GM18873 (cell line): ENCODE data around the gene VRK2.

Experiments
- ATAC-seq: cut with Tn5 transposase; IDR thresholded peaks from one replicate; pipeline ENCODE4 v1.9.1; 2021; ENCODE audit warnings: mild to moderate bottlenecking, moderate library complexity, moderate number of reproducible peaks; ENCODE audit not compliant: unreplicated experiment, low FRiP score

The VRK2 gene

DNA sequence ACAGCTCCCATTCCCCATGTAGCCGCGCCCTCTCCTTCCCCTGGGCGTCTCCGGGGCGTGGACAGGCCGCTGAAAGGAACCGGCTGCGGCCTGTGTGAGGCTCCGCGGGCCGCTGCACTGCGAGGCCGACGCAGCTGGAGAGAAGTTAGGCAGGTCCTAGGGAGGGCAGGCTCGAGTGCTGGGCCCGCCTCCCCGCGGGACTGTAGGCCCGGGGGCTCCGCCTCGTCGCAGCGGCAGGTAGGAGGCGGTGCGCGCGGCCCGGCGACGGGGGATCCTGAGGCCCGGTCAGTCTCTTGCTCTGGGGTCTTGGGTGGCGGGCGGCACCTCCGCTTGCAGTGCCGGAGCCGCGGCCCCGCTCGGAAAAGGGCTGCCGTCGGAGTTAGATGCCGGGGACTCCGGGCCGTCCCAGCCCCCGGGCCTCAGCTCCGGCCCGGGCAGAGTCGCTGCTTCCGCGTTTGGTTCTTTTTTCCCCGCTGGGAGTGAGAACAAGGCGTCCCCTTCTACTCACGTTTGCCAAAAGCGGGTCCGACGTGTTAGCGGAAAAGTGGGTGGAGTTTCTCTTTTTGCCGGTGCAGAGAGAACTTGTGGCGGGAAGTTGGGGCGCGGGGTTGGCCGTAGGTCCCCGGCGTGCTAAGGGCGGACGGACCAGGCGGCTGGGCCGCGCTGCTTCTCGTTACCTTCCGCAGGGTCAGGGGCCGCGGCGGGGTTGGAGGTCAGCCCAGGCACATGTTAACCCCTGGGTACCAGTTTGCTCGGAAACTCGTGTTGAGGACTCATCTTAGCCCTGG, at the start of gene VRK2:
Gene VRK2 (plus strand): TSS at position 222 of the 788 bp plus-strand sequence. CDS start 2,026 bp downstream, outside the sequence.
- peak; percentile 88 for ATAC-seq

DNA sequence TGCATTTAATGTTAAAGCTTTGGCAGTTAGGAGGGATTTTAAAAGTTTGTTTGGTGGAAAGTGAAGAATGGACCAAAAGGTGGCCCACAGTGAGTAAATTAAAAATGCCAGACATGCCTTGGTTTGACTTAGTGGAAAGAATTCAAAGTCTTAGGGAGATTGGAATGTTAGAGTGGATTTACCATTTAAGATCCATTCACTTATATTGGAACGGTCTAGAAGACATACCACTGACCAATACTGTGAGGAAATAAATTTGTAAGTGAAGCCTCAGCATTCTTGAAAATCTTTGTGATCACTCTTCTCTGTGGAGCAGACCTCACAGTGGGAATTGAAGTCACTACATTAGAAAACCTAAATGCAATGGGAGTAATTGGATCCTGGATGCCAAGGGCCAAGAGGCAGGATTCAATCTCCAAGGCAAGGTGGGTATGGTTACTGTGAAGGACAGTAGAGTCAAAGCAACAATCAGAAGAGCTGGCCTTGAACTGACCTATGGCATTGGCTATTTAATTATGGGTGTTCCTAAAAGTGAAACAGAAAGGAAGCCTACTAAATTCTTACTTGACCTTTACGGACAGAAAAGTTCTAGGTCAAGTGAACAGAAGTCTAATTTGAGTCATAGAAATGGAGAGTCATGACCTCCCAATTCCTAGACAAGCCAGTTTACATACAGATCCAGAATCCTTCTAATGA, 40.2 kb upstream of the VRK2 start:
- ATAC-seq: no peak

DNA sequence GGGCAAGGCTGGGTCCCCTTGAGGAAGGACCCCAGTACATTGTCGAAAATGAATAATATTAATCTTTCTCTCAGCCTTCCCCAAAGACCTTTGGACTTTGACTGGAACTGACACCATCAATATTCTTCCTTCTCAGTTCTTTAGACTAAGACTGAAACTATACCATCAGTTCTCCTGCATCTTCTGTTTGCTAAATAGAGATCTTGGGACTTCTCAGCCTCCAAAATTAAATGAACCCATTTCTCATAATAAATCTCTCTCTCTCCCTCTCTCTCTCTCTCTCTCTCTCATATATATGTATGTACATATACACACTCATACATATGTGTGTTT, 39.7 kb upstream of the VRK2 start:
- ATAC-seq: no peak

DNA sequence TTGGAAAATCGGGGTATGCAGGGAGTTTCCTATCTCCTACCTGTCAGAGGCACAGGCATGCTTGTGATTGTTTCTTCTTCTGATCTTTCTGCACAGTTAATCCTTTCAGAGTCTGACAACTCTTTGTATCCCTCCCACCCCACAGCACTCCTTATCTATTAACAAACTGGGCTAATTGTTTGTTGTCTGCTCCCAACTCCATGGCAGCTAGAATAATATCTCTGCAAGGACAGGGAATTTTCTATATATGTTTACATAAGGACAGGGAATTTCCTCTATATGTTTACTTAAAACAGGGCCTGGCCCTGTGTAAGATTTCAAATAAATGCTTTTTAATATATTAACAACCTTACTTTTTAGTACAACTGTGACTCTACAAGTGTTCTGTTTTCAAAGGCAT, 36.0 kb upstream of the VRK2 start:
- no peak for ATAC-seq

DNA sequence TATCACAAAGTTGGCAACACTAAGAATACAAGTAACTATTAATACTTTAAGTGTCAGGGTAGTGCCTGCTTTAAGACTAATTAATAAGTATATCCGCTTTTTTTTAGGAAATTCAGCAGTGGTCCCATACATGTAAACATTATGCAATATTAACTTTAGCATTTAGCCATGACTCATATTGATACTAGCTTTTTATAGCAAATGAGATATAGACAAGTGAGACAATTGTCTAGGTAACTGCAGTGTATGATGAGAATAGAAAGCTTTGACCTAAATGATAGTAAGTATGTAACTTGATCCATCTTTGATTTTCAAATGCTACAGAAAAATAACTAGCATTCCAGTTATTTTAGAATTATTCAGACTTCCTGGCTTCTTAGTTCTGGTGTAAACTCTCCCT, 27.4 kb upstream of the VRK2 start:
- peak; percentile 56 for ATAC-seq

DNA sequence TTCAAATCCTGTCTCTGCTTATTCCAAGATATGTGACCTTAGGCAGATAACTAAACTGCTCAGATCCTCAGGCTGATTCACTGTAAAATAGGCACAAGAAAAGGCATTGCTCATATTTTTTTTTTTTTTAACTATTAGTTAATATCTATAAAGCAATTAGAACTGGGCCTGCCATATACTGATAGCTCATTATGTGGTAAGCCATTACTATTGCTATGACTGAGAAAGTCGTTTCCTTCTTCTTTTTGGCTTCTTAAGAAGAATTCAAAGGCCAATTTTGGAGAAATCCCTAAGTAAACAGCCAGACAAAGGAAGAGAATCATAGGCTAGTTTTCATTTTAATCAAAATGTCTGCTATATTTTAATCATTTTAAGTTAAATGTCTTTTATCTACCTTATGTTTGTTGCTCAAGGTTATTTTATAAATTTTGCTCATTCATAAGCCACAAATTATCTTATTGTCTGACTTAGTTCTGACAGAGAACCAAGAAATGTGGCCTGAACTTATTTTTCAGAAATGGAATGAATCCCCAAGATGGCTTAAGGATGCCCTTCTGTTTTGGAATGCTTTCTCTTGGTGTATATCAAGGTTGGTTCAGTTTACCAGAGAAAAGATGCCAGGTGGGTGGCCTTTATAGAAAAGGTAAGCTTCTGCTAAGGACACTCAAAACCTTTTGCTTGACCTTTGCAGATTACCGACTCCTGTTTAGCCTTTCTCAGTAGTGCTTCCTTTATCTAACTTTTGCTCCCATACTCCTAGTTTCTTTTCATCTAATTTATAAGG, 21.3 kb upstream of the VRK2 start:
- no peak for ATAC-seq

DNA sequence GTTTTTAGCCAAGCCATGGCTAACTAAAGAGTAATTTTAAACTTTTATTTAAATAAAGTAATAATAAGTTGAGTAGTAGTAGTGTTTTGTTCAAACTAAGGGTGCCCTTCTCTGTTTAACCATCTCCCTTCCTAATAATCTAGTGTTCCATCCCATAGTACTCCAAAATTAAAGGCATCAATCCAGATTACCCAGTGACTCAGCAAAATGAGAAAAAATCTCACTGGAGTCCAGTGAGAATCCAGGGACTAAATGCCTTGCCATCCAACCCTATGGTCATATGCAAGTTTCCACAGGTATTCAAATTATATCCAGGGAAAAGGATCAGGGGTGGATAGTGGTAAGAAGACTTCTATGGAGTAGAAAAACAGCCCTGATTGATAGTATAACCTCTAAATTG, 19.6 kb upstream of the VRK2 start:
- ATAC-seq: no peak

DNA sequence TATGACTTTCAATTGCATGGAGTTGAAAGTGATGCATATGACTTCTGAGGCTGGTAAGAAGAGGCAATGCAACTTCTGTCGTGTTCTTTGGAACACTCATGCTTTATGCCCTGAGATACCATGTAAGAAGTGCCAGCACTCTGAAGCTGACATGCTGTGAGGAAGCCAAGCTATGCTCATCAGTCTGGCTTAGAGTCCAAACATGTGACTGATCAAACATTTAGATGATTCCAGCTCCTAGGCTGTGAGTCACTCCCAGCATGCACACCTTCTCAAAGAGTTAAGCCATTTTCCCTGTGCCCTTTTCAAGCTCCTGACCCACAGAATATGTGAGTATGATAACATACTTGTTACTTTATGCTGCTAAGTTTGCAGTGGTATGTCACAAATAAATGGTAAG, 15.8 kb upstream of the VRK2 start:
- no peak for ATAC-seq

DNA sequence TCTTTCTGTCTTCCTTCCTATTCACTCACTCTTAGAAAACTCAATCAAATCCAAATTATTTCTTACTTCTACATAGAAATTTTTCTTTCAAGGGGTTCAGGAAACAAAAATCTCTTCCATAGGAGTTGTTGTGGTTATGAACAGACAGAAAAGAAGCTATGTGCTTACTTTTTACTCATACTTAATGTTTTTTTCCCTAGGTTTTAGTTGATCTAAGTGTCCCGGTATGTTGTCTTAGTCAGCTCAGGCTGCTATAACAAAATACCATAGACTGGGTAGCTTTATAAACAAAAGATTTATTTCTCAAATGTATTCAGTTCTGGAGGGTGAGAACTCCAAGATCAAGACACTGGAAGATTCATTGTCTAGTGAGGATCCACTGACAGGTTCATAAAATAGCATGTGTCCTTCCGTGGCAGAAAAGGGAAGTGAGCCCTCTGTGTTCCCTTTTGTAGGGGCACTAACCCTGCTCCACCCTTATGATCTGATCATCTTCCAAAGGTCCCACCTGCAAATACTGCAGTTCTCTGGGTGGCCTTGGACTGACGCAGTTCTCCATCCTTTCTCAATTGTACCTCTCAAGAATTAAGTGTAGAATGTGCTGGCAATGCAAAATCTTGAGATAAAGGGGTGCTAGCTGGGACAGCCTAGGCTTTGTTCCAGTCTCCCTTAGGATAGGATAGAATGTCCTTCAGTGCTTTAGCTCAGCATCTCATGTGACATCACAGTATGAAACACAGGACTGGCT, 14.4 kb upstream of the VRK2 start:
- peak; percentile 71 for ATAC-seq

DNA sequence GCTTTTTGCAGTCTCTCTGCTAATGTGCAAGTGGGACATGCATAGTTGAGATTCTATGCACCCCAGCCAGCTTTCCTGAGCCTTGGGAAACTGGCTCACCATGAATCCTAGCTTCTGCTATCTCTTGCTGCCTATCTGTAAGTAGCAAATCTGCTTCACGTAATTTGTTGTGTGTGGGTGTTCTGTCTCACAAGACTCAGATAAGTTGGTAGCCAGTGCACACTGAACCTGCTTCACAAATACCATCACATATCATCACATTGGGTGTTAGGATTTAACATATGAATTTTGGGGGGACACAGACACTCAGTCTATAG, 13.9 kb upstream of the VRK2 start:
- ATAC-seq: no peak

DNA sequence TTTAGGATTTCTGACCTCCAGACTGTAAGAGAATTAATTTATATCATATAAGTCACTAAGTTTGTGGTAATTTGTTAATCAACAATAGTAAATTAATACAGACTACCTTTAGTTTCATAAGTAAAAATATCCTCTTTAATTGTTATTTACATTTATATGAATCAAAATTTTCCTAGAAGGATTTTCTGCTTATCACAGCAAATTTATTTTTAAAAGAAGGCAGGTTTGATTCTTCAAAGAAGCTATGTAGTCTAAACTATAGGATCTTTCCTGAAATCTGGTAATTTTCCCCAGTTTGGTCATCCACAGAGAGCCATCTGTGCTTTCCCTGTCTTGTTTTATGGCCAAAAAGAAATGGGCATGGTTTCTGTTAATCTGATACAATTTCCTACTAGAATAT, 13.1 kb upstream of the VRK2 start:
- ATAC-seq: no peak

DNA sequence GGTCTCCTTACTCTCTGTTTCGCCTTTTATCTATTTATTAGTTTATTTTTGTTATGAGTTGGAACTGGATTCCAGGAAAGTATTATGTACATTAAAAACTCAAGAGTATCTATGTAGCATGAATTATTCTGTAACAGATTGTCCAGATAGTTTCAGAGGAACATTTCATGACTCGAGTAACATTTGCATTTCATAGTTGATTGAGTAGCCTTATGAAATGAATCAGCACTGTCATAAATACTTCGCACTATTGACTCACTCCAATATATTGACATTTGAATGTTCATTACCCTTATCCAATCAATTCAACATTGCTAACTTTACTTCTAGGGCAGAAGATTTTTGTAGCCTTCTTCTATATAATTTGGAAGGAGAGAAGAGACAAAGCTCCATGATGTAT, 11.3 kb upstream of the VRK2 start:
- ATAC-seq: peak; percentile 77

DNA sequence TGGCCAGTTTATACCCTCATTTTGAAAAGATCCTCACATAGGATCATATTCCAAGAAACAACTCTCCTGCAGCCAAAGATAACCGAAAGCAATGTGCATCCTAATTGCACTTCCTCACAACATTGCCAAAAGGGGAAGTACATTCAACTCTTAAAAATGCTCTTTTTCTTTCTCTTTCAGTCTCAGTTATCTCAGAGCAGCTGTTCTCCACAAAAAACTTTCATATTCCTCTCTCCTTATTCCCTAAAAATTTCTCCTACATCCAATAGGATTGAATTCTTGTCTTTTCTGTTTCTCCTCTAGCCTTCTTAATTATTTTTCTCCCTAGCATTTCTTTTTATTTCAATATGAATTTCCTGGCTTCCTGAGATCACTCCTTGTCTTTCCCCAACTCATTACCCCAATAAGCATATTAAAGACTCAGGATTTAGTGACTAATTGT, 7.4 kb upstream of the VRK2 start:
- peak; percentile 72 for ATAC-seq

DNA sequence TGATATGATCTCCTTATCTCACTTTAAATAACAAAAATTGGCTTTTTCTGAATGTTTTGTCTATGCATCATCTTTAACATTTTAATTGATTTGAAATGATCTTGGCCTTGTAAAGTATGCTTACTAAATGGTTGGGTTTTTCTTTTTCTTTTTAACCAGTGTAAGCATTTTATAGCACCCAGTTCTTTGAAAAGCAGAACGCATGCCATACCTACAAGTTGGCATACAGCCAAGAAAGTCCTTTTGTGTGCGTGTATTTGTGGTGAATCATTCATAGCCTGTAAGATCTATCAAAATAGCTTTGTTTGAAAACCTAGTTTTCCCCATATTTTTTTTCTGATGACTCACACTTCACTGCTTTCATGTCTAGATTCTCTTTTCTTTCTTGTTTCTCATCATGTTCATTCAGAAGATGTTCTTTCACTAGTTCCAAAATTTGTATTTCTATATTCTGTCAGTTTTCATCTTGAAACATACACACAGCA, 4.1 kb upstream of the VRK2 start:
- no peak for ATAC-seq

DNA sequence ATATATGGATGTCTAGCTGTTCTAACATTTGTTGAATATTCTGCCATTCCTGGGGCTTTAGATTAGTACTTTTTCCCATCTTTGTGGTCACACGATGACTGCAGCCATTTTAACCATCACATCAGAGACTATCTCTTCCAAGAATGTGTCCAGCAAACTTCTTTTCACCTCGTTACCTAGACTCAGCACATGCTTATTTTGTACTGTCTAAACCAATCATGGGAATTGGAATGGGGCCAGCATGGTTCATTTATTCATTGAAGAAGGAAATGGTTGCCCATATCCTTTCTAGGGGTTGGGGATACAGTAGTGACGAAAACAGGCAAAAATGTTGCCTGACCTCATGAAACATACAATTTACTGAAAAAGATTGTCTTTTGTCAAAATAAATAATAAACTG, 2.5 kb upstream of the VRK2 start:
- ATAC-seq: no peak

DNA sequence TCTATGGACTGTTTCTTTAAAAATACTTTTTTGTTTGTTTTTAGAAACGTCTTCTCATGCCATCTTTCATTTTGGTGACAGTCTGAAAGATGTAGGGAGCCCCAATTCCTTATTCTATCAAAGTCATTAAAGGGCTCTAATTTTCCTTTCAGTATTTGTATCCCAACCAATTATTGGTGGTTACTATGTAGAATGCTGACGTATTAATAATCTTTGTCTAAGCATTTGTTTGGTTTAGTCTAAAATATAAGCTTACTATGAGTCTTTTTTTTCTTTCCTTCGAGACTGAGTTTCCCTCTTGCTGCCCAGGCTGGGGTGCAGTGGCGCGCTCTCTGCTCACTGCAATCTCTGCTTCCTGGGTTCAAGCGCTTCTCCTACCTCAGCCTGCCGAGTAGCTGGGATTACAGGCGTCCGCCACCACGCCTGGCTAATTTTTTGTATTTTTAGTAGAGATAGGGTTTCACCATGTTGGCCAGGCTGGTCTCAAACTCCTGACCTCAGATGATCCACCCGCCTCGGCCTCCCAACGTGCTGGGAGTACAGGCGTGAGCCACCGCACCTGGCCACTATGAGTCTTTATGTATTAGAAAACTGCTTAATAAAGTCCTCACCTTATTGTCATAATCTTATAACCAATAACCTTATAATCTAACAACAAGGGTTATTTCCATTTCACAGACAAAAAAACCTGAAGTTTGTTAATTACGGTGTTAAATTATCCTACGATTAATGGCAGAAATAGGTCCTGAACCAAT, 849 bp upstream of the VRK2 start:
- no peak for ATAC-seq

DNA sequence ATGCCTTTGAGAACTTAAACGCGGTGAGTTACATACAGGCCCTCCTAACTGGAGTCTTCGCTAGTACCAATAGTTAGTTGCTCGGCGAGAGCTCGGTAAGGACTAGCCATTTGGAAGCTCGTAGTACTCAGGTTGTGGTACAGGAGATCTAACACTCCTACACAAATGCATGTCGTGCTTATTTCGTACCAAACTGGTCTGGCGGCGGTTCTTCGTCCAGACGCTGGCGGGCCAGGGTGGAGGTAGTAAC, 346 bp upstream of the VRK2 start:
- peak; percentile 18 for ATAC-seq

DNA sequence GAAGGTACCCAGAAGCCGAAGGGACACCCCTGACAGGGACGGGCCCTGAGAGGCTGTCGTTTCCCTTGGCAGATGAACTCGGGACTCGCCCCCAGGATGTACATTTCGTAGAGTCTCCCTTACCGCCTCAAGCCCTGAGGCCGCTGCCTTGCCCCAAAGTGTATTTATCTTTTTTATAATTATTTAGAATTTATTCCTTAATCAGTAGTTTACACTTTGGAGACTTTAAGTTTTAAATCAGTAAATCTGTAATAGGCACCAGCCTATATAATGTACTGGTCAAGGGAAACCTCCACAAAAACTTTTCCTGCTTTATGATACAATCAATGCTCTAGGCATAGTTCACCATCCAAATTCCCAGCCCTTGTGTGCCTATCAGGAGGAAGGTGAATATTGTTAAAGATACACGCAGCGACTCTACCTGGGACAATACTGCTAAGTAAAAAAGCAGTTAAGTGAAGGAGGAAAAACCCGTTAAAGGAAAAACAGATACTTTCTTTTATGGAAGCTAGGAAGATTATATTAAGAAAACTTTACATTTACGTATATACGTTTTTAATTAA, 848 bp downstream of the VRK2 start:
- ATAC-seq: peak; percentile 27

DNA sequence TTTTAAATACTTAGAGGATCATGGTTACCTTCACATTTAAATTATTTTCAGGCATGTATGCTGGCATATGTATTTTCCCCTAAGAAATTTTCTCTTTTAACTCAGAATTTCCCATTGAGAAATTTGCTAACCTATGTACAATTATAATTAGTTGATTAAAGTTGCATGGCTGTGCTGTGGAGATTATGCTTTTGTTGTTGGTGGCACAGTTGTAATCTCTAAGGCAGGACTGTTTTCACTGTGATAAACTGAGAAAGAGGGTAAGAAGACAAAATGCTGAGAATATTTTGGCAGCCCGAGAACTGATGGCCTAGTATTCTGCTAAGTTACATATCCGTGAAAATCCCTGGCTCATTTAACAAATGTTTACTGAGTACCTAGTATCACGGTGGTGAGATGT, 1.4 kb downstream of the VRK2 start:
- ATAC-seq: no peak

DNA sequence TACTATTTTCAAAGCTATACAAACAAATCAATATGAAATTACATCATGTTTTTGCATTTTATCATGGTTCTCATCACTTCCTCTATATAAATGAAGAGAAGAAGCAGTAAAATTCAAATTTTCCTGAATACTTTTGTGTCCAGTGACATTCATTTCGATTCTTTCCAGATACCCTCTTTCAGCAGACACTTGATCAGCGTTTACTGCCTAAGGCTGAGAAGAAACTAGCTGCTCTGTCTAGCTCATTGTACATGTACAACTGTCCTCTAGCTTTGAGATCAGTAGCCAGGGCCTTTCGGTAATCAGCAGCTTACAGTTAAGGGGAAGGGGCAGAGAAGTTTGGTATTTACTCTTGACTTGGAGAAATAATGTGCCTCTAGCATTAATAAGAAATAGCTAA, 4.8 kb downstream of the VRK2 start:
- no peak for ATAC-seq
